ENCODE results near the gene PCP4. TPM values are rescaled to one million over a fixed set of nuclear protein-coding genes. Genes with fewer than 3 reads are reported as not detected.

PCP4 gene
- polyA plus RNA-seq, 4 donors = 11.9 to 14.7 (median 13.9) TPM

DNA sequence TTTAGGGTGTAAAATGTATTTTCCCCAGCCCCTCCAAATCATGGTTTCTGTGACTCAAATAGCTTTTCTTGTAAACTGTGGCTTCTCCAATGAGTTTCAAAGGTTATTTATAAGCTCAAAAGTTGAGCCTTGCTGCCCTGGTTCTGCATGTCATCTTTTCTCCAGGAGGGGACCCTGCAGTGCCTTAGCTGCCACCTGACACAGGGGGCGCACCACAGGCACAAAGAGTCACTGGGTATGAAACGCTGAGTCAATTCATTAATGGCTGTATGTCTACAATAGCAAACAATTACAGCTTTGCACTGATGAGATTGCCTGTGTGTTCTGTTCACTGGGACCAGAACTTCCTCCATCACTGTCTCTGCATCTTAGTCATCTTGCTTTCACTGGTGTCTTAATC, 100.8 kb downstream of the PCP4 start:
- no peak for DNase-seq (ENCODE audit: low read depth in 4 of 4, low spot score in 3 of 4)

GRCh38 chr21:39969691-39970364, 102.6 kb downstream of the PCP4 start:
- no peak for DNase-seq (ENCODE audit: low read depth in 4 of 4, low spot score in 3 of 4)

DNA sequence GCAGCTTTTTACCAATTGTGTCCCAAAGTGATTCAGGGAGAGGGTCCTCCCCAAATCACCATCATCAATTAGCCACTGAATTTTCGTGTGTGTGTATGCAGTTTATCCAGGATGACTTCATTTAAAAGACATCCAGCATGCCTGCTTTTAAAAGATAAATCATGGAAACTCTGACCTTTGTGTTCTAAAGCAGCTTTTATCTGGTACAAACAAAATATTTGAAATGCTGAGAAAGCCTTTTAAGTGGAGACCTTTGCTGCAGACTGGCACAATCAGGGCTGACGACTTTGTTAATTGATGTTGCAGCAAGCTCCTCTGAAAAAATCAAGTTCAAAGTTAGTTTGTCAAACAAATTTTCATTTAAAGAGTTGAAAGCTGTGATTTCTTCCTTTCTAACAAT, 104.7 kb downstream of the PCP4 start:
- DNase-seq (ENCODE audit: low read depth in 4 of 4, low spot score in 3 of 4) = no peak

GRCh38 chr21:39972471-39972870, 105.2 kb downstream of the PCP4 start:
- DNase-seq (ENCODE audit: low read depth in 4 of 4, low spot score in 3 of 4) = no peak

GRCh38 chr21:39972976-39973770, 105.9 kb downstream of the PCP4 start:
- DNase-seq (ENCODE audit: low read depth in 4 of 4, low spot score in 3 of 4) = no peak

DNA sequence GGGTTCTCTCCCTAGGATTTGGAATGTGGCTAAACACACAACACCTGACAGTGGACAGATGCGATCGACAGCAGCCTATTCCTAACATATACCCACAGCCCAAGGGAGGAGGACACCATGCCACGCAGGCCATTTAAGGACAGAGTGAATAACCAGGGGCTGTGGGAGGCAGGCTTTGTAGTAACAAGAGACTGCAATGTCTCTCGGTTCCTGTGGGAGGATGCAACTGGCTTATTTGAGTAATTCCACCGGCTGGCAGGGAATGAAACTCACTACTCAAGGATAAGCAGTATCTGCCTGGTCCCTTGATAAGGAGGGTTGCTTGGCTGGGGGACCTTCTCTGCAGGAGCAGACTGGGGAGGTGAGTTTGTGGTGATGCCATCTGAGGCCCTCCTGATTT, 109.6 kb downstream of the PCP4 start:
- DNase-seq (ENCODE audit: low read depth in 4 of 4, low spot score in 3 of 4) = peak in 1 of 4 donors; percentile 12

Other genes starting within 250 kb of the PCP4 start
- 1 to 10 TPM in 2 of 4 donors, under 1 TPM in 2; 0.80 to 1.5 (median 1.2) TPM for gene IGSF5, start 122.3 kb upstream of the PCP4 start, polyA plus RNA-seq (ENCODE audit: insufficient read length in 4 of 4)

All from right renal pelvis (tissue), 4 donors.